ENCODE results near the gene FCN3.

FCN3 gene

GRCh38 chr1:27335506-27336422 lies 38.9 kb downstream of the FCN3 start:
- no peak for DNase-seq

- no peak for DNase-seq
Measured at GRCh38 chr1:27333717-27334279, 40.8 kb downstream of the FCN3 start.

GRCh38 chr1:27332536-27333281 lies 41.9 kb downstream of the FCN3 start:
- DNase-seq: peak; percentile 65

- DNase-seq: no peak
Measured at GRCh38 chr1:27331922-27332321, 42.7 kb downstream of the FCN3 start.

- no peak for DNase-seq
Measured at GRCh38 chr1:27331426-27331825, 43.2 kb downstream of the FCN3 start.

- DNase-seq: no peak
Measured at GRCh38 chr1:27330786-27331185, 43.8 kb downstream of the FCN3 start.

GRCh38 chr1:27327964-27328363 lies 46.7 kb downstream of the FCN3 start:
- no peak for DNase-seq

- no peak for DNase-seq
Measured at GRCh38 chr1:27325286-27325685, 49.3 kb downstream of the FCN3 start.

- DNase-seq: peak; percentile 35
Measured at GRCh38 chr1:27322569-27323240, 51.9 kb downstream of the FCN3 start.

GRCh38 chr1:27321813-27322568 lies 52.6 kb downstream of the FCN3 start, which contains the start of gene TMEM222:
Gene TMEM222 (plus strand): TSS chr1:27322163. CDS start chr1:27322198, 35 bp downstream.
- DNase-seq: peak; percentile 99
